Measurements from ENCODE around the gene MANEAL.

MANEAL gene

DNA sequence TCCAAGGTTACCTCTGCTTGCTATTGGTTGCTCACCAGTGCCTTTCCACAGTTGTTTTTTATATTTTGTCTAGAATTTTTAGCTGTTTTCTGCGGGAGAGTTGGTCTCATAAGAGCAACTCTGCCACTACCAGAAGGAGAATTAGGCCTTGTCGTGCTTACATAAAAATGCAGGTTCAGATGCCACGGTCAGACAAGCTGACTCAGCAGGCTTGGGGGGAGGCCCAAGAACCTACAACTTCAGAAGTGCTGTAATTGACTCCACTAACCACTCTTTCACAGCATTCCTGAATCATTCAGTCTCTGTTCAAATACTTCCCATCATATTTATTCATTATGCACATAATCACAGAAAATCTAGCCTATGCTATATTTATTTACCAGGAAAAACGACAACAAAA lies 37.5 kb downstream of the MANEAL start:
- no peak for DNase-seq

DNA sequence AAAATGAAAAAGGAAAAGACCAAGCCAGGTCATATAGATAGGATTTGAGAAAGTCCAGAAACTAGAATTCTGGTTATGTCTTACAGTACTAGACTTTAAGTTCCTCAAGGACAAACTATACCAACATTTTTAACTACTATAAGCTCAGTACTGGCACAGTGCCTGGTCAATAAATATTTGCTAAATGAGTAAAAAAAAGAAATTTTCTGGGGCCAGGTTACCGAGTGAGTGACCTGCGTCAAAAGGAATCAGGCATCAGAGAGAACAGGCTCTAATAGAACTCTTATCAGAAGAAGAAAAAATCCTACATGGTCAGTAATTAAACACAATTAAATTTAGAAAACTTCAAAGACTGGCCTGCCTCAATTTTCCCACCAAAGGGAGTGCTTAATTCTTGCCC lies 38.2 kb downstream of the MANEAL start:
- DNase-seq = no peak

DNA sequence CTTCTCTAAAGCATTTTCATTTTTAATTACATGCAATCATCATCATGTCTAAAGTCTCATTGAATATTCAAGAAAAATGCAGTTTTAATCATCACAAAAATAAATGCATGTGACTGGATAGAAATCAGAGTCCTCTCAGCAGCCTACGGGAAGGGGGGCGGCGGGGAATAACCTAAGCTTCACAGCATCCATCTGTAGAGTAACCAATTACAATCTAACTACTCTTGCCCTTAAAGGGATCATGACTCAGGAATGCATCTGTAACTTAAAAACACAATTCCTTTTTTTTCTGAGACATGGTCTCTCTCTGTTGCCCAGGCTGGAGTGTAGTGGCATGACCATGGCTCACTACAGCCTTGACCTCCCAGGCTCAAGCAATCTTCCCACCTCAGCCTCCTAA lies 43.1 kb downstream of the MANEAL start:
- DNase-seq = no peak

DNA sequence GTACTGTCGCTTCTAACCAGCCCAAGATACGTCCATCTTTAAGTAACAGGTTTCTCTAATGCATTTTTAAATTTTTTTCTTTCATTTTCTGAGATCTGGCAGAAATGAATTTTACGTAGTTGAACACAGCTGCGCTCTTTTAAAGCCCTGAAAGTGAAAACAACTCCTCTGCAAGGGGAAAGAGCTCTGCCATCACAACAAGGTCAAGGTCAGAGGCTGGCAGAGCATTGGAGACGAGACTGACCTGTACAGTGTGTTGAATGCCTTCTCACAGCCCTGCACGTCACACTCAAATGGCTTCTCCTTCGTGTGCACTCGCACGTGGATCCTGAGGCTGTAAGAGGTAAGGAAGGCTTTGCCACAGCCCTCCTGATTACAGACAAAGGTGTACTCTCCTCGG lies 46.0 kb downstream of the MANEAL start:
- no peak for DNase-seq

- no peak for DNase-seq
These were observed 47.1 kb downstream of the MANEAL start for GRCh38 chr1:37840711-37841110.

DNA sequence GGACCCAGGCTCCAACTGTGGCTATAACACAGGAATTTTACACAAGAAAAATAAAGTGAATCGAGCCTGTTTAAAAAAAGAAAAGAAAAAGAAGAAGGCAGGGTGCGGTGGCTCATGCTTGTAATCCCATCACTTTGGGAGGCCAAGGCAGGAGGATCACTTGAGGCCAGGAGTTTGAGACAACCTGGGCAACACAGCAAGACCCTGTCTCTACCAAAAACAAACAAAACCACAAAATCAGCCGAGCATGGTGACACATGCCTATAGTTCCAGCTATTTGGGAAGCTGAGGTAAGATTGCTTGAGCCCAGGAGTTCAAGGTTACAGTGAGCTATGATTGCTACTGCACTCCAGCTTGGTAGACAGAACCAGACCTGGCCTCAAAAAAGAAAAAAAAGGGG lies 48.0 kb downstream of the MANEAL start:
- DNase-seq = no peak

GRCh38 chr1:37844536-37844935 lies 50.9 kb downstream of the MANEAL start:
- no peak for DNase-seq

DNA sequence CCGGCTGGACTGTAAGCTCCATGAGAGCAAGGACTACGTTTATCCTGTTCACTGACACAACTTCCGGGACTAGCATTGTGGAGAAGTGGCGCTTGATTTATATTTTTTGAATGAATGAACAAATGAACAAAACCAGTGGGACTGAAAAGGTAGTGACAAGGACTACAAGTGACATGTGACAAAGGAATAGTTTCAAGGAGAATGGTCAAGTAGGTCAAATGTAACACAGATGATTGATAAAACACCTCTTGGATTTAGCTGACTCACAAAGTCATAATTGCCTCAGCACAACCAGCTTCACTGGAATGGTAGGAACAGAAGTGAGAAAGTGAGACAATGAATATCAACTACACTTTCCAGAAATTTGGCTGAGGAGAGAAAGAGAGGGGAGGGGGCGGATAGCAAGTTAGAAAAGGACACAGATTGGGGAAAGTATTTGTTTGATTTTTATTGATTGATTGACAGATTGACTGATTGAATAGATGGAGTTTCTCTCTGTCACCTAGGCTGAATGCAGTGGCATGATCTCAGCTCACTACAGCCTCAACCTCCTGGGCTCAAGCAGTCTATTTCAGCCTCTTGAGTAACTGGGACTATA lies 51.5 kb downstream of the MANEAL start:
- DNase-seq = no peak

DNA sequence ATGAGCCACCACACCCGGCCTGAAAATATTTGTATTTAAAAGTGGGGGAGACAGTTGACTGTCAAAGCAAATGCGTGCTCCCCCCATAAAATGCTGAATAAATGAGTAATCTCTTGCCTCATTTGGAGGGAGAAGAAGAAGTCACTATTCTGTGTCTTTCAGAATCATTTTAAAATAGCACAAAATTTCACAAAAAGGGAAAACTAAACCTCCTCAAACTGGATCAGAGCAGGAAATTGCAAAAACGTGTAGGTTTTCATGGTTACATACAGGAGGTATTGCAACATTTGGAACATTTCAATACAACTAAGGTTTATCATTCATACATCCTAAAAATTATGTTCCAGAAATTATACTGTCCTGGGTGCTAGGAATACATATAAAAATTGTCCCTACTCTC lies 52.1 kb downstream of the MANEAL start:
- no peak for DNase-seq

DNA sequence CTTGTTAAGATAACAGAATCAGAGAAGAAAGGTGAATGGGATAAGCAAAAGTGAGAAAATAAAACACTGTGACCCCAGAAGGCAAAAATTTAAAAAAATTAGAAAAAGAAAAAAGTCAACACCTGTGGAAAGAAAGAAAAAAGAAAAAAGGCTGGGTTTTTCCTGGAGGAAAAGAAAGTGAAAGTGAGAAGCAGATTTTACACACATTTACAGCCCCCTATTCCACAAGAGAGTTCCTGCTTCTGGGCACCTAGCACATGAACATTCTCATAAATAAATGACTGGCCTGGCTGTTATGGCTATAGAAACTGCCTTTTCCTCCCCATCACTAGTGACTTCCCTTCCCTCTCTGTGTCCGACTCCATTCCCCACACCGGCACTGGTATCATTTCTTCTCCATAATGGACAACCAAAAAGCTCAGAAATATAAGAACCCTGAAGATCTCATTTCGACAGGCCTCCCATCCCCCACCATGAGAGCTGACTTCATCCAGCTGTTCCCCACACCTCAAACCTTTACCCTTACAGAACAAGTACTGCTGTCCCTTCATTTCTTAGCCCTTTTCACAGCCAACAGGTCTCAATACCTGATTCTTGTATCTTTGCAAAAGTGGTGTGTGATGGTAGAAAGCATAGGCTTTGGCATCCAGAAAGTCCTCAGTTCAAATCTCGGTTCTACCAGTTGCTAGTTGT lies 53.1 kb downstream of the MANEAL start:
- DNase-seq = no peak

- no peak for DNase-seq
These were observed 55.8 kb downstream of the MANEAL start for GRCh38 chr1:37849480-37849879.

DNA sequence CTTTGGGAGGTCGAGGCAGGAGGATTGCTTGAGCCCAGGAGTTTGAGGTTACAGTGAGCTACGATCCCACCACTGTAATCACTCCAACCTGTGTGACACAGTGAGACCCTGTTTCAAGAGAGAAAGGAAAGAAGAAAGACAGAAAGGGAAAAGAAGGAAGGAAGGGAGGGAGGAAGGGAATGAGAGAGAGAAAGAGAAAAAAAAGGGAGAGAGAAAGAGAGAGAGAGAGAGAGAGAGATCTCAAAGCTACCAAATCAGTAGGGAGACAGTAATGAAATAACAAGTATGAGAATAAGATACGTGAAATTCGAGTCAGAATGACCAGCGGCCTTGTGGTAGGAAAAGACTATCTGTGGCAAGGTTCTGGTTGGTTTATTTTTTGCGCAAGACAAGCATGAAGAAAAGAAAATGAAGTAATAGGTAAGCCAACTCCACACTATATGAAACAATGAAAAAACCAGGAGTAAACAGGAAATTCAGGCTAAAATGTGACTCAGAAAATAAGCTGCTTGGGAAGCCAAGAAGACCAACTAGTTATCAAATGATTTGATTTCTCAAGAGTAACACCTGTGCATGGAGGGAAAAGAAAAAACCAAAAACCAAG lies 56.8 kb downstream of the MANEAL start:
- DNase-seq = no peak
